Measurements from ENCODE around the gene STK32B. TPM values are rescaled to one million over a fixed set of nuclear protein-coding genes. Genes with fewer than 3 reads are reported as not detected.

STK32B gene
- total and polyA plus RNA-seq, 10 donors, result 0.03 to 0.87 (median 0.36) TPM

DNA sequence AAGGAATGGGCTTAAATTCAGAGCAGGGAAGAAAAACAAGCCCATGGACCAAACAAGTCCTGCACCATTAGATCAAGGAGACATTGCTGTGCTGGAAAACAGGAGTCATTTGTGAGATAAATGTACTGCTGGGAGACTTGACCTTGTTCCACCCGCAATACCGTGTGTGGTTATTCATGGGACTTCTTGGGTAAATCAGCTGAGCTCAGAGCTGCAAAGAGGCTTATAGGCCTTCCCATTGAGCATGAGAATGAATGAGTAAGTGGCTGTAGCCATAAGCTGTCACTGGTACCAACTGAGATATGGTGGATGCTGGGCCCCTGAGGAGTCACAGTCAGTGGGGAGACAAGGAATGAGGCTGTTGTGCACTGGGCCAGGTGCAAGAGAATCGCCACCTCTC is 29.7 kb upstream of the STK32B start:
- peaks cover 0 to 14% (median 7%) of the 10 kb centered on the region in 6 donors for H3K4me1 ChIP-seq
- H3K27me3 ChIP-seq (replicated peaks in 1 of 7), result peaks cover 2 to 53% (median 18%) of the 10 kb centered on the region in 7 donors
- no peak overlapping the region for H3K4me3 ChIP-seq
- 75 to 92% (median 84%) methylated on average over 3 of the region's 3 CpGs for WGBS, 5 donors
- H3K9me3 ChIP-seq, result peaks cover 0 to 13% (median 0%) of the 10 kb centered on the region in 8 donors
- no peak for DNase-seq
- H3K36me3 ChIP-seq, result no peaks in the 10 kb centered on the region
- TF ChIP-seq, protein P1, sequence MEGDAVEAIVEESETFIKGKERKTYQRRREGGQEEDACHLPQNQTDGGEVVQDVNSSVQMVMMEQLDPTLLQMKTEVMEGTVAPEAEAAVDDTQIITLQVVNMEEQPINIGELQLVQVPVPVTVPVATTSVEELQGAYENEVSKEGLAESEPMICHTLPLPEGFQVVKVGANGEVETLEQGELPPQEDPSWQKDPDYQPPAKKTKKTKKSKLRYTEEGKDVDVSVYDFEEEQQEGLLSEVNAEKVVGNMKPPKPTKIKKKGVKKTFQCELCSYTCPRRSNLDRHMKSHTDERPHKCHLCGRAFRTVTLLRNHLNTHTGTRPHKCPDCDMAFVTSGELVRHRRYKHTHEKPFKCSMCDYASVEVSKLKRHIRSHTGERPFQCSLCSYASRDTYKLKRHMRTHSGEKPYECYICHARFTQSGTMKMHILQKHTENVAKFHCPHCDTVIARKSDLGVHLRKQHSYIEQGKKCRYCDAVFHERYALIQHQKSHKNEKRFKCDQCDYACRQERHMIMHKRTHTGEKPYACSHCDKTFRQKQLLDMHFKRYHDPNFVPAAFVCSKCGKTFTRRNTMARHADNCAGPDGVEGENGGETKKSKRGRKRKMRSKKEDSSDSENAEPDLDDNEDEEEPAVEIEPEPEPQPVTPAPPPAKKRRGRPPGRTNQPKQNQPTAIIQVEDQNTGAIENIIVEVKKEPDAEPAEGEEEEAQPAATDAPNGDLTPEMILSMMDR (IDR thresholded peaks at IDR 0.05 in 8 of 11, conservative IDR thresholded peaks at IDR 0.05 in 3 of 11), result no peak
- no peak for TF ChIP-seq POLR2A (IDR thresholded peaks at IDR 0.05)
- TF ChIP-seq POLR2AphosphoS5 (IDR thresholded peaks at IDR 0.05), result no peak
- intact Hi-C loops (cut with DNase I; ENCODE audit: low total_unique reads), result no loop called here
- no peak overlapping the region for H3K27ac ChIP-seq

DNA sequence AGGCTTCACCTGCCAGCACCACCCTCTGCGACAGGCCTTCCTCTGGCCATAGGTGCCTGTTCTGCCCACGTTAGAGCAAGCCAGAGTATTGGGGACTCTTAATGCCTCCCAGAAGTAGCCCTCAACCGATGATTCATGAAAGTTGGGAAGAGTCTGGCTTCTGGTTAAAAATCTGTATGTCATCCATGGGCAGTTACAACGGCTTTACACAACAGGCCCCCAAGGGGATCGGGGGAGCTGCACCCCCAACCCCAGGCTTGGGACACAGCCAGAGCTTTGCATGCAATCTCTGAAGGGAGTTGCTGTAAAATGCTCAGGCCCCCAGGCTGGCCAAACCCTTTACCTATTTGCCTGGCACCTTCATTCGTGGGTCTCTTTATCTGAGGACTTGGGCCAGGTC is 26.6 kb upstream of the STK32B start:
- peaks cover 0 to 26% (median 4%) of the 10 kb centered on the region in 7 donors for H3K27me3 ChIP-seq (replicated peaks in 1 of 7)
- 62 to 83% (median 67%) methylated on average over 6 of the region's 6 CpGs for WGBS, 5 donors
- no peak for DNase-seq

DNA sequence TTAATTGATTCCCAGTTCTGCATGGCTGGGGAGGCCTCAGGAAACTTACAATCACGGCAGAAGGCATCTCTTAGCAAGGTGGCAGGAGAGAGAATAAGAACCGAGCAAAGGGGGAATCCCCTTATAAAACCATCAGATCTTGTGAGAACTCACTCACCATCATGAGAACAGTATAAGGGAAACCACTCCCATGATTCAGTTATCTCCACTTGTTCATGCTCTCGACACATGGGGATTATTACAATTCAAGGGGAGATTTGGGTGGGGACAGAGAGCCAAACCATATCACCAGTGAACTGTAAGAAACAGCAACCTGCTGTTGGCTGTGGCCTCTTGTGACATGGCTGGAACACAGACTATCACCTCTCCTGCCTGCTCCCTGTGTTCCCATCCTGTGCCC is 24.9 kb upstream of the STK32B start:
- 64 to 70% (median 69%) methylated on average over 3 of the region's 3 CpGs for WGBS, 5 donors
- intact Hi-C loops (cut with DNase I; ENCODE audit: low total_unique reads), result no loop called here

More for the DNA sequence above, 26.6 kb upstream of the STK32B start:
- Histone ChIP-seq H3K27ac (no peak overlapping the region), H3K4me3 (no peak overlapping the region), H3K36me3 (no peaks in the 10 kb centered on the region), H3K9me3 (peaks cover 0 to 13% (median 0%) of the 10 kb centered on the region in 8 donors), H3K4me1 (peaks cover 0 to under 1% (median 0%) of the 10 kb centered on the region in 6 donors)
- intact Hi-C loops (cut with DNase I; ENCODE audit: low total_unique reads), result no loop called here
- TF ChIP-seq POLR2A (IDR thresholded peaks at IDR 0.05) (no peak), POLR2AphosphoS5 (IDR thresholded peaks at IDR 0.05) (no peak)
- TF ChIP-seq, protein P1 (IDR thresholded peaks at IDR 0.05 in 8 of 11, conservative IDR thresholded peaks at IDR 0.05 in 3 of 11), result no peak

DNA sequence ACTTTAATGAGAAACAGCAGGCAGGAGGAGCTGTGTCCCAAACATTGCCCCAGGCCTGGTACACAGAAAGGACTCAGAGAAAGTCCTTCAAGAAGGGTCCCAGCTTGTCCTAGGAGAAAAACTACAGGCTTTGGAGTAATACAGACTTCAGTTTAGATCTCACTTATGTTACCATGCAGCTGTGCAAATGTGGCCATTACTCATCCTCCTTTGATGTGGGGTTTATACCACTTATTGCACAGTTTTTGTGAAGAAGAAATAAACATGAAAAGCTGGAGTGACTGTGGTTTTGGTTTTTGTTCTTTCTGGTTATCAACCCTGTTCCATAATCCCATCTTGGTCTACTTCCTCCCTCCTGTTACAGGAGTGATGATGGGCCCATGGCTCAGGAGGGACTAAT is 23.9 kb upstream of the STK32B start:
- DNase-seq, result no peak
- Histone ChIP-seq H3K9me3 (peaks cover 0 to 13% (median 0%) of the 10 kb centered on the region in 8 donors), H3K27ac (no peak overlapping the region), H3K4me3 (no peak overlapping the region), H3K27me3 (replicated peaks in 1 of 7) (peaks cover 0 to 16% (median 0%) of the 10 kb centered on the region in 7 donors), H3K36me3 (no peaks in the 10 kb centered on the region), H3K4me1 (peaks cover 0 to 19% (median 1%) of the 10 kb centered on the region in 6 donors)
- intact Hi-C loops (cut with DNase I; ENCODE audit: low total_unique reads), result no loop called here
- TF ChIP-seq, protein P1 (IDR thresholded peaks at IDR 0.05 in 8 of 11, conservative IDR thresholded peaks at IDR 0.05 in 3 of 11), result no peak
- TF ChIP-seq POLR2A (IDR thresholded peaks at IDR 0.05), result no peak
- TF ChIP-seq POLR2AphosphoS5 (IDR thresholded peaks at IDR 0.05), result no peak

More for the DNA sequence above, 24.9 kb upstream of the STK32B start:
- Histone ChIP-seq H3K27me3 (replicated peaks in 1 of 7) (peaks cover 0 to 16% (median 0%) of the 10 kb centered on the region in 7 donors), H3K27ac (no peak overlapping the region), H3K9me3 (peaks cover 0 to 13% (median 0%) of the 10 kb centered on the region in 8 donors), H3K4me1 (peaks cover 0 to 13% (median 0%) of the 10 kb centered on the region in 6 donors), H3K4me3 (no peak overlapping the region), H3K36me3 (no peaks in the 10 kb centered on the region)
- TF ChIP-seq POLR2A (IDR thresholded peaks at IDR 0.05), result no peak
- TF ChIP-seq POLR2AphosphoS5 (IDR thresholded peaks at IDR 0.05), result no peak
- TF ChIP-seq, protein P1 (IDR thresholded peaks at IDR 0.05 in 8 of 11, conservative IDR thresholded peaks at IDR 0.05 in 3 of 11), result no peak
- no peak for DNase-seq

Data from spleen (tissue), 11 donors.